Caco-2 (cell line): ENCODE data around the gene MAN1C1. TPM values are rescaled to one million over a fixed set of nuclear protein-coding genes. Genes with fewer than 3 reads are reported as not detected.

ENCODE experiments used
- BruUV-seq: library from RNA; stranded (reverse); fragments of 400-500 nt; replicated peaks from 2 replicates; lab custom pipeline; 2021; lab: Mats Ljungman, UMichigan
- CTCF ChIA-PET: fragments of 300-600 bp; sonication (Branson Sonifier 250); formaldehyde crosslinking; loops from one replicate; lab custom pipeline; 2022; ENCODE audit warnings: antibody characterized with exemption; lab: Charles Lee
- POLR2A ChIA-PET: fragments of 300-600 bp; sonication (Branson Sonifier 250); formaldehyde crosslinking; loops from one replicate; lab custom pipeline; 2022; ENCODE audit warnings: antibody characterized with exemption; lab: Charles Lee
- DNase-seq, 2 experiments: peaks; one replicate each; pipeline versions ENCODE4 v3.0.0 to v3.0.0-alpha.2; 2020 to 2022
- H3K27me3 ChIP-seq: replicated peaks from 2 replicates; pipeline ENCODE4 v1.6.0; 2011; ENCODE audit warnings: low read length; ENCODE audit not compliant: control insufficient read depth, insufficient read depth
- H3K36me3 ChIP-seq: 2 replicates; pipeline ENCODE4 v1.5.1; 2011; ENCODE audit warnings: low read length; ENCODE audit not compliant: control insufficient read depth, insufficient read depth
- H3K4me1 ChIP-seq: fragments of 250-450 bp; sonication (Bioruptor Pico); 2 replicates; pipeline ENCODE4 v1.5.1; 2020; ENCODE audit warnings: mild to moderate bottlenecking
- H3K4me3 ChIP-seq: 2 replicates; pipeline ENCODE4 v1.5.1; 2011; ENCODE audit warnings: low read depth, mild to moderate bottlenecking, control low read depth, low read length
- H3K9me3 ChIP-seq: fragments of 250-450 bp; sonication (Bioruptor Pico); 2 replicates; pipeline ENCODE4 v1.5.1; 2020; ENCODE audit warnings: mild to moderate bottlenecking, moderate library complexity
- H3K27ac Mint-ChIP-seq: one replicate; pipeline ENCODE4 v1.8.0; 2022; ENCODE audit warnings: mixed read lengths; ENCODE audit not compliant: unreplicated experiment
- H3K27me3 Mint-ChIP-seq: one replicate; pipeline ENCODE4 v1.8.0; 2022; ENCODE audit warnings: mixed read lengths; ENCODE audit not compliant: insufficient read depth, unreplicated experiment
- H3K36me3 Mint-ChIP-seq: one replicate; pipeline ENCODE4 v1.8.0; 2022; ENCODE audit warnings: mild to moderate bottlenecking, mixed read lengths; ENCODE audit not compliant: insufficient read depth, unreplicated experiment
- H3K4me1 Mint-ChIP-seq: one replicate; pipeline ENCODE4 v1.8.0; 2022; ENCODE audit warnings: low read depth, mixed read lengths; ENCODE audit not compliant: unreplicated experiment
- H3K4me3 Mint-ChIP-seq: one replicate; pipeline ENCODE4 v1.8.0; 2022; ENCODE audit warnings: mild to moderate bottlenecking, moderate library complexity, mixed read lengths; ENCODE audit not compliant: unreplicated experiment
- H3K9me3 Mint-ChIP-seq: one replicate; pipeline ENCODE4 v1.8.0; 2022; ENCODE audit warnings: mixed read lengths; ENCODE audit not compliant: unreplicated experiment
- intact Hi-C: fragments of 100-400 bp; cut with micrococcal nuclease; formaldehyde crosslinking; loops from one replicate; pipeline ENCODE4 v1.10.0; 2022; ENCODE audit not compliant: unreplicated experiment
- total RNA-seq: library from RNA; stranded (reverse); gene quantifications from 2 replicates; pipeline ENCODE4 v1.2.3, GENCODE V29; 2022
- TF ChIP-seq, protein P1 (sequence below), 2 experiments: fragments of 200-600 bp in 1 of 2; IDR thresholded peaks; 1 replicate in 1 of 2; 2 replicates in 1 of 2; pipeline versions ENCODE4 v1.5.1 to v1.8.0; 2011 to 2022; ENCODE audit warnings: antibody characterized with exemption in 1 of 2, control low read depth in 1 of 2, inconsistent platforms in 1 of 2, low read depth in 1 of 2, low read length in 1 of 2, mild to moderate bottlenecking in 1 of 2, moderate library complexity in 1 of 2; ENCODE audit not compliant: insufficient read depth in 1 of 2, severe bottlenecking in 1 of 2, unreplicated experiment in 1 of 2

Gene MAN1C1
- total RNA-seq, 1 experiment from 2014 or later, result 2.7 TPM

DNA sequence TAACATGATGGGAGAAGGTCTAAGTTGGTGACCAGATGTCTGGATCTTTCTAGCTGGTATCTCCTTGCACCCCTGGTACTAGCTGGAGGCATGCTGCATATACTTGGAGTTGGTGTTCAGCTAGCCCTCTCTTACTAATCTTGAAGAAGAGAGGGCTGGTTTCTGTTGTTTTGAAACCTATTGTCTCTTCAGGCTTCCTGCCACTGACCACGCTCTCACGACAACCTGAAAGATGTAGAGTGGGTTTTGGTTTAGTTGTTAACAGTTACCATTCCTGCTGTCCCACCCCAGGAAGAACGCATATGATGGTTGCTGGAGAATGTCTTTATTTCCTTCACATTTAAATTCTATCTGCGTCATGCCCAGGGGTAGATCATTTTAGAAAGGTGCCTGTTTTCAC is 3.6 kb downstream of the MAN1C1 start:
- no peaks in the 10 kb centered on the region for H3K9me3 ChIP-seq
- Mint-ChIP-seq H3K9me3 (no peaks in the 10 kb centered on the region), H3K36me3 (peaks cover 5% of the 10 kb centered on the region), H3K27ac (no peak overlapping the region), H3K4me1 (no peaks in the 10 kb centered on the region), H3K4me3 (no peak overlapping the region), H3K27me3 (no peaks in the 10 kb centered on the region)
- no TSS peak for BruUV-seq
- no peaks in the 10 kb centered on the region for H3K36me3 ChIP-seq
- no peak for DNase-seq
- H3K4me1 ChIP-seq, result peaks cover 4% of the 10 kb centered on the region; the same call in 1 of the 2 replicates
- 0 out of 2 replicates have a peak, but pooled peaks cover 1% of the 10 kb centered on the region for H3K27me3 ChIP-seq
- TF ChIP-seq, protein P1, sequence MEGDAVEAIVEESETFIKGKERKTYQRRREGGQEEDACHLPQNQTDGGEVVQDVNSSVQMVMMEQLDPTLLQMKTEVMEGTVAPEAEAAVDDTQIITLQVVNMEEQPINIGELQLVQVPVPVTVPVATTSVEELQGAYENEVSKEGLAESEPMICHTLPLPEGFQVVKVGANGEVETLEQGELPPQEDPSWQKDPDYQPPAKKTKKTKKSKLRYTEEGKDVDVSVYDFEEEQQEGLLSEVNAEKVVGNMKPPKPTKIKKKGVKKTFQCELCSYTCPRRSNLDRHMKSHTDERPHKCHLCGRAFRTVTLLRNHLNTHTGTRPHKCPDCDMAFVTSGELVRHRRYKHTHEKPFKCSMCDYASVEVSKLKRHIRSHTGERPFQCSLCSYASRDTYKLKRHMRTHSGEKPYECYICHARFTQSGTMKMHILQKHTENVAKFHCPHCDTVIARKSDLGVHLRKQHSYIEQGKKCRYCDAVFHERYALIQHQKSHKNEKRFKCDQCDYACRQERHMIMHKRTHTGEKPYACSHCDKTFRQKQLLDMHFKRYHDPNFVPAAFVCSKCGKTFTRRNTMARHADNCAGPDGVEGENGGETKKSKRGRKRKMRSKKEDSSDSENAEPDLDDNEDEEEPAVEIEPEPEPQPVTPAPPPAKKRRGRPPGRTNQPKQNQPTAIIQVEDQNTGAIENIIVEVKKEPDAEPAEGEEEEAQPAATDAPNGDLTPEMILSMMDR (IDR thresholded peaks at IDR 0.05; ENCODE audit: insufficient read depth in 1 of 2, low read depth in 1 of 2, low read length in 1 of 2, severe bottlenecking in 1 of 2, unreplicated experiment in 1 of 2), result no peak
- intact Hi-C loops, result no loop called here
- CTCF ChIA-PET, result no interaction called here
- POLR2A ChIA-PET, result no interaction called here
- no peak overlapping the region for H3K4me3 ChIP-seq

DNA sequence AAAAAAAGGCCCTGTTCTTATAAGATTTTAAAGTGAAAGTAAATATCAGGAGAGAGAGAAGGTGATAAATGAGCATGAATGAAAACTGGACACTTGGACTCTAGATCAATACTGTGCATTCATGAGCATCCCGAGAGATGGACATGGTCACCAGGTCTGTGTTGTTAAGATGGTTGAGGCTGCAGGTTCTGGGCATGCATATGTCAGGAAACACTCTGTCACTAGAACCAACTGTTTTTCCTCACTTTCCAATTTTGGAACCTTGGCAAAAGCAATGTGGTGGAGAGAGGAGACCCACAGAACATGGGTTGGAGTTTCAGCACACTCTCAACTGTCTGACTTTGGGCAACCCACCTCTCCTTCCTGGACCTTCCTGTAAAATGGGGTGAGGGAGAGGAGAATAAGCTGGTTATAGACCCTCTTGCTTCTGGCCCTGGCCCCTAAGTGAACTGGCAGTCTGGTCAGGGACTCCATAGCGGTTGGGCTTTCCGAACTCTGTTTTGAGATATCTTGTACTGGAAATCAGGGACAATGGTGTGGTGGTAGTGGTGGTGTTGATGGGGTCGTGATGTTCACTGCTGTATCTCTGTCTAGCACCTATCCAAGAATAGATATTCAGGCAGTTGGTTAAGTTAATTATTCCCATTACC is 4.2 kb downstream of the MAN1C1 start:
- no peaks in the 10 kb centered on the region for H3K27me3 Mint-ChIP-seq
- CTCF ChIA-PET, result no interaction called here
- 0 out of 2 replicates have a peak, but pooled peaks cover 1% of the 10 kb centered on the region for H3K27me3 ChIP-seq

DNA sequence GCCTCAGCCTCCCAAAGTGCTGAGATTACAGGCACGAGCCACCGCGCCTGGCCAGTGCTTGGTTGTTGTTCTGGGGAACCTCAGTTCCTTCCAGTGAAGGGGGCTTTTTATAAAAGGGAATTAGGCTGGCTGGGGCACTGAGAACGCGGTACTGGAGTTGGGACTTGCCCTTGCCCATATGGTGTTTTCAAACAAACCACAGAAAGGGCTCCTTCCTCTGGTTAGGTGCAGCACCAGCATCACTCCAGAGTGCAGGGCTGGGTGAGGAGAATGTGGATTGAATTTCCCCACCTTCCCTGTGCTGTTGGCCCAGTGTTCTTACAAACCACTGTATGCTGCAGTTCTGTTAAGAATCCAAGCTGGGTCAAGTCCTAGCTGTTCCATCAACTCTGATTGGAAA is 5.3 kb downstream of the MAN1C1 start:
- Histone ChIP-seq H3K4me1 (peaks cover 4% of the 10 kb centered on the region; the same call in 1 of the 2 replicates), H3K27me3 (0 out of 2 replicates have a peak, but pooled peaks cover 1% of the 10 kb centered on the region), H3K4me3 (no peak overlapping the region), H3K9me3 (no peaks in the 10 kb centered on the region), H3K36me3 (no peaks in the 10 kb centered on the region)
- ChIA-PET CTCF (no interaction called here), POLR2A (no interaction called here)
- TF ChIP-seq, protein P1 (IDR thresholded peaks at IDR 0.05; ENCODE audit: insufficient read depth in 1 of 2, low read depth in 1 of 2, low read length in 1 of 2, severe bottlenecking in 1 of 2, unreplicated experiment in 1 of 2), result no peak
- DNase-seq, result no peak
- no TSS peak for BruUV-seq
- no peaks in the 10 kb centered on the region for H3K9me3 Mint-ChIP-seq
- H3K4me3 Mint-ChIP-seq, result no peak overlapping the region
- intact Hi-C loops, result no loop called here
- H3K27me3 Mint-ChIP-seq, result no peaks in the 10 kb centered on the region
- no peak overlapping the region for H3K27ac Mint-ChIP-seq
- H3K4me1 Mint-ChIP-seq, result no peaks in the 10 kb centered on the region
- H3K36me3 Mint-ChIP-seq, result peaks cover 5% of the 10 kb centered on the region

More for the DNA sequence above, 4.2 kb downstream of the MAN1C1 start:
- H3K9me3 Mint-ChIP-seq, result no peaks in the 10 kb centered on the region
- no peaks in the 10 kb centered on the region for H3K9me3 ChIP-seq
- H3K27ac Mint-ChIP-seq, result no peak overlapping the region
- no peak overlapping the region for H3K4me3 Mint-ChIP-seq
- no peak overlapping the region for H3K4me3 ChIP-seq
- no peaks in the 10 kb centered on the region for H3K36me3 ChIP-seq
- intact Hi-C loops, result no loop called here
- H3K36me3 Mint-ChIP-seq, result peaks cover 5% of the 10 kb centered on the region
- H3K4me1 ChIP-seq, result peaks cover 4% of the 10 kb centered on the region; the same call in 1 of the 2 replicates
- no peaks in the 10 kb centered on the region for H3K4me1 Mint-ChIP-seq
- no TSS peak for BruUV-seq
- DNase-seq, result no peak
- TF ChIP-seq, protein P1 (IDR thresholded peaks at IDR 0.05; ENCODE audit: insufficient read depth in 1 of 2, low read depth in 1 of 2, low read length in 1 of 2, severe bottlenecking in 1 of 2, unreplicated experiment in 1 of 2), result no peak
- POLR2A ChIA-PET, result no interaction called here
